Right forelimb (tissue), 1 donor: ENCODE measurements around the gene ACAA2.

ENCODE experiments used
- DNase-seq: peaks from one replicate; pipeline ENCODE4 v3.0.0-alpha.2; 2018

Gene ACAA2

DNA sequence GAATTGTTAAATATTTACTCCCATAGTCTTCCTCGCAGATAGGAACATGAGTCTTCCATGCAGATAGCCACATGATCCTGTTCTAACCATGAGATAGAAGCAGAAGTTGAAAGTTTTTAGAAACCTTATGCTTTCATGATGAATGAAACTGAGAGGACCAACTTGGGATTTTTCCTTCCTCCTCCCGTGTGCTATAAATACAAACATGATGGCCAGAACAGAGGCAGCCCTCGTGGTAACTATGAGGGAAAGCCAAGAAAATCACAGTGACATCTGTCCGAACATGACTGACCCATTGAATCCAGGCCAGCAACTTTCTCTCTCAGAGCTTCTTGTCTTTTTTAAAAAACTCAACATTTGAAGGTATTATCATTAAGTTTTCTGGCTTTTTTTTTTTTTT is 78.5 kb downstream of the ACAA2 start:
- DNase-seq = no peak

DNA sequence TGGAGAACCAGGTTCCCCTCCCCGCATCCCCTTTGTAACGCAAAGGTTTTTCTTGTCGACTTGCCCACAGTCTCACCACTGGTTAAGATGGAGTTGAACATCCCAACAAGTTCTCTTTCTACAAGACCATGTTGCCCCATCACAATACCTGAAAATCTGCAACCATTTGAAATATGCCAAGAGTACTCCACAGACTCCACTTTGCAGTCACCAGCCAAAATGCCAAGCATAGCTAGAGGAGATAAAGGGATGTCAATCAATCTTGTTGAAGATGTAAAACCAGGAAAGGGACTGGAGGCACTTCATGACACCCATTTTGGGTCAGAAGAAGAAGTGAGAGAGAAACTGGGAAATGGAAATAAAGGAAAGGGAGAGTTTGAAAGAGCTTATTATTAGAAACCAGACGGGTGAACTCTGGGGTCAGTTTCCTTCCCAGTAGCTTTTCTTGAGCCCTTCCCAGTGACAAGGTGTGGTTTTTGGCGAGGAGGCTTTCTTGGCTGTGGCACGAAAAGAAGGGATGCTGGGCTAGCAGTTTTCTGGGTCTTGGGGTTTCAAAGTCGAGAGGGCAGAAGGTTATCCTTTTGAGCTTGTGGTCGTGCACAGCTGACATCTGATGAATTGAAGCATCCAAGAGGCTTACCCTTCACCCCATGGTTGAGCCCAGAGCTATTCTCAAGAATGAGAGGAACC is 79.3 kb downstream of the ACAA2 start:
- DNase-seq = no peak

DNA sequence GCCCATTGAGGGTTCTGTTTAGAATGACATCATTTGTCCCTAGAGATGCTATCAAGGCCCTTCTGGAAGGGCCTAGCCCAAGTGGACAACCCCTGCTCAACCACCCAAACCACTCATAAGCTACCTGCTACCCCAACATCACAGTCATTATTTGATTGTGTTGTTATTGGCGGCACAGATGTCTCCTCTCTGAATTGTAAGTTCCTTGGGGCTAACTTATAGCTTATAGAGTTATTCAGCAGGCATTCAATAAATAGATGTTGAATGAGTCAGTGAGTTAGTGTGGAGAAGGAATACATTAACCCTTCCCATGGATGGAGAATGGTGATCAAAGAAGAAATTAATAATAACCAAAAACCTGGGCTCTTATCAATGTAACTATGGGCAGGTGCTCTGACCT is 80.0 kb downstream of the ACAA2 start:
- DNase-seq = no peak
